Measurements from ENCODE around the gene ZNF397.

GRCh38 chr18:35193316-35193715 is 47.5 kb upstream of the ZNF397 start:
- no peak for TF ChIP-seq CTCF (IDR thresholded peaks at IDR 0.05)
- no peak for TF ChIP-seq EZH2 (IDR thresholded peaks at IDR 0.05; ENCODE audit: borderline replicate concordance, insufficient read depth, low read depth, low read length, poor library complexity, severe bottlenecking)

All from B cell (primary cell).